Endothelial cell of umbilical vein (primary cell): ENCODE data around the gene KANK4. TPM values are rescaled to one million over a fixed set of nuclear protein-coding genes. Genes with fewer than 3 reads are reported as not detected.

Experiments used
- BruUV-seq: library from RNA; stranded (reverse); fragments of 400-500 nt; replicated peaks from 2 replicates; lab custom pipeline; 2021; lab: Mats Ljungman, UMichigan
- CTCF ChIA-PET: fragments of 300-600, 350-600 bp; sonication (Branson Sonifier 250); formaldehyde crosslinking; loops from one replicate; lab custom pipeline; 2021; ENCODE audit warnings: antibody characterized with exemption, inconsistent platforms; lab: Charles Lee
- POLR2A ChIA-PET: fragments of 300-600, 350-600 bp; sonication (Branson Sonifier 250); formaldehyde crosslinking; loops from one replicate; lab custom pipeline; 2021; ENCODE audit warnings: antibody characterized with exemption, inconsistent platforms; lab: Charles Lee
- DNase-seq: peaks from one replicate; pipeline ENCODE4 v3.0.0-alpha.2; 2011; ENCODE audit warnings: low read depth, low spot score
- FAIRE-seq: peaks from 2 replicates; lab custom pipeline; 2011; peaks lifted over from hg19 to GRCh38; lab: Jason Lieb, UNC
- H2AFZ ChIP-seq: 2 replicates; pipeline ENCODE4 v1.6.0; 2012; ENCODE audit warnings: low read depth, low read length, control low read depth, inconsistent platforms
- H3K27ac ChIP-seq: 2 replicates; pipeline ENCODE4 v1.5.1; 2011; ENCODE audit warnings: low read depth, mild to moderate bottlenecking, control low read depth, low read length, moderate library complexity; ENCODE audit not compliant: insufficient read depth
- H3K27me3 ChIP-seq, 2 experiments: 2 replicates each; pipeline versions ENCODE4 v1.6.0 to v1.6.1; 2011; ENCODE audit warnings: low read length in 2 of 2, mixed read lengths in 1 of 2; ENCODE audit not compliant: control insufficient read depth in 2 of 2, insufficient read depth in 2 of 2
- H3K36me3 ChIP-seq, 2 experiments: 2 replicates in 1 of 2; 3 replicates in 1 of 2; pipeline ENCODE4 v1.5.1; 2011; ENCODE audit warnings: low read length in 2 of 2, mild to moderate bottlenecking in 1 of 2, moderate library complexity in 1 of 2; ENCODE audit not compliant: control insufficient read depth in 2 of 2, insufficient read depth in 2 of 2; ENCODE audit errors: extremely low read depth in 1 of 2
- H3K4me1 ChIP-seq: 3 replicates; pipeline ENCODE4 v1.5.1; 2011; ENCODE audit warnings: mild to moderate bottlenecking, low read length; ENCODE audit not compliant: control insufficient read depth, insufficient read depth; ENCODE audit errors: extremely low read depth
- H3K4me2 ChIP-seq: 2 replicates; pipeline ENCODE4 v1.6.1; 2011; ENCODE audit warnings: low read length, control low read depth, mixed read lengths; ENCODE audit not compliant: insufficient read depth
- H3K4me3 ChIP-seq, 3 experiments: fragments of 200-600 bp in 1 of 3; sonication (generic), shearing (Covaris generic) in 1 of 3; replicated peaks in 1 of 3; 2 replicates each; pipeline ENCODE4 v1.5.1; 2011 to 2016; ENCODE audit warnings: control low read depth in 3 of 3, low read length in 3 of 3, mild to moderate bottlenecking in 2 of 3, inconsistent platforms in 1 of 3, low read depth in 1 of 3, moderate library complexity in 1 of 3; ENCODE audit not compliant: insufficient read depth in 1 of 3
- H3K79me2 ChIP-seq: 2 replicates; pipeline ENCODE4 v1.6.0; 2012; ENCODE audit warnings: low read length, inconsistent platforms; ENCODE audit not compliant: control insufficient read depth, insufficient read depth
- H3K9ac ChIP-seq: replicated peaks from 2 replicates; pipeline ENCODE3; 2011; ENCODE audit warnings: low read length, control low read depth; ENCODE audit not compliant: insufficient read depth; ENCODE audit errors: extremely low read depth
- H3K9me1 ChIP-seq: replicated peaks from 3 replicates; pipeline ENCODE4 v1.6.0; 2011; ENCODE audit warnings: mild to moderate bottlenecking, low read length; ENCODE audit not compliant: control insufficient read depth, insufficient read depth; ENCODE audit errors: extremely low read depth
- H3K9me3 ChIP-seq: replicated peaks from 2 replicates; pipeline ENCODE4 v1.5.1; 2012; ENCODE audit warnings: low read length, inconsistent platforms; ENCODE audit not compliant: control insufficient read depth, insufficient read depth
- H4K20me1 ChIP-seq: replicated peaks from 2 replicates; pipeline ENCODE3; 2011; ENCODE audit warnings: mild to moderate bottlenecking, low read length; ENCODE audit not compliant: control insufficient read depth, insufficient read depth; ENCODE audit errors: extremely low read depth
- CTCF ChIP-seq, 2 donors: IDR thresholded peaks; 1 replicate in 1 of 2; 2 replicates in 1 of 2; pipeline ENCODE4 v1.5.1; 2011; ENCODE audit warnings: low read length in 2 of 2, mild to moderate bottlenecking in 2 of 2, moderate library complexity in 2 of 2, control low read depth in 1 of 2, inconsistent platforms in 1 of 2, low read depth in 1 of 2; ENCODE audit not compliant: insufficient read depth in 1 of 2; ENCODE audit errors: extremely low read depth in 1 of 2
- EZH2 ChIP-seq: IDR thresholded peaks from 2 replicates; pipeline ENCODE4 v1.6.1; 2012; ENCODE audit warnings: borderline replicate concordance, low read depth, mild to moderate bottlenecking, moderate library complexity, low read length, inconsistent platforms; ENCODE audit not compliant: severe bottlenecking
- FOS ChIP-seq: IDR thresholded peaks from 2 replicates; pipeline ENCODE4 v1.6.1; 2011; ENCODE audit warnings: mild to moderate bottlenecking, low read length, moderate library complexity, borderline replicate concordance; ENCODE audit not compliant: insufficient read depth
- GATA2 ChIP-seq: IDR thresholded peaks from 2 replicates; pipeline ENCODE4 v1.7.0; 2011; ENCODE audit warnings: low read depth, mild to moderate bottlenecking, moderate library complexity, mixed read lengths, low read length; ENCODE audit not compliant: insufficient read length, insufficient read depth
- JUN ChIP-seq: IDR thresholded peaks from 2 replicates; pipeline ENCODE4 v1.6.1; 2011; ENCODE audit warnings: borderline replicate concordance, low read depth; ENCODE audit not compliant: insufficient read length, insufficient read depth
- MAX ChIP-seq: IDR thresholded peaks from 2 replicates; pipeline ENCODE4 v1.6.1; 2011; ENCODE audit not compliant: insufficient read depth, insufficient read length
- MYC ChIP-seq: IDR thresholded peaks from one replicate; pipeline ENCODE4 v1.6.1; 2011; ENCODE audit warnings: mild to moderate bottlenecking, low read depth, low read length
- POLR2A ChIP-seq: IDR thresholded peaks from 2 replicates; pipeline ENCODE4 v1.6.1; 2012; ENCODE audit warnings: low read depth, mild to moderate bottlenecking, control low read depth, low read length
- POLR2AphosphoS5 ChIP-seq: IDR thresholded peaks from 2 replicates; pipeline ENCODE4 v1.6.1; 2012; ENCODE audit warnings: low read depth, mild to moderate bottlenecking, control low read depth, low read length, moderate library complexity; ENCODE audit not compliant: insufficient read depth
- dilution Hi-C: fragments of 300-500 bp; cut with MboI; formaldehyde crosslinking; loops from one replicate; pipeline ENCODE4 v1.15.0; 2019; ENCODE audit warnings: low sequenced_read_pairs; ENCODE audit not compliant: extremely low pct_ligation_motif_present
- intact Hi-C: fragments of 100-400 bp; cut with micrococcal nuclease; formaldehyde crosslinking; loops from one replicate; pipeline ENCODE4 v1.10.0; 2022
- polyA plus RNA-seq, 4 experiments: library from polyadenylated mRNA; depleted of rRNA in 3 of 4; stranded (reverse) in 3 of 4; unstranded in 1 of 4; fragments of >200 nt; gene quantifications; 2 replicates each; pipeline versions ENCODE4 v1.2.1 to v1.2.3, GENCODE V29; 2011 to 2012; ENCODE audit warnings: missing spikeins in 1 of 4
- total RNA-seq: library from RNA; stranded (reverse); gene quantifications from 2 replicates; pipeline ENCODE4 v1.2.3, GENCODE V29; 2021

The KANK4 gene
- total and polyA plus RNA-seq, 2 donors (not counting 3 experiments of a cell fraction or from before 2014, with no cell fraction given) = not detected

DNA sequence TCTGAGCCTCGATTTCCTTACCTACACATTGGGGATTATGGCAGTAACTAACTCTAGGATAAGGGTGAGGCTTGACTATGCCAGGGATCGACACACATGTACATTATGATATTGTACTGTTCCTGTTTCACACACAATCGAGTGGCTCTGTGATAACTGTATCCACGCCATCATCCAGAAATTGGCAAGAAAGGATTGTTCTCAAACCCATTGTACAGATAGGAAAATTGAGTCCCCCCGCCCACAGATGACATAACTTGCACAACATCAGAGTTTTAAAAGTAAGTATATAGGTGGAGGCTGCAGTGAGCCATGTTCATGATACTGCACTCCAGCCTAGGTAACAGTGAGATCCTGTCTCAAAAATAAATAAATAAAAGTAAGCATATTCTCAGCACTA lies 3.8 kb downstream of the KANK4 start:
- Histone ChIP-seq H3K36me3 (no peaks in the 10 kb centered on the region), H3K79me2 (no peaks in the 10 kb centered on the region), H3K4me2 (no peak overlapping the region), H3K9ac (no peak overlapping the region), H2AFZ (no peak overlapping the region), H3K9me3 (no peaks in the 10 kb centered on the region), H3K9me1 (no peaks in the 10 kb centered on the region), H3K4me3 (no peak overlapping the region), H3K27ac (no peak overlapping the region), H3K27me3 (peaks cover 14 to 16% of the 10 kb centered on the region in 2 experiments), H4K20me1 (no peaks in the 10 kb centered on the region), H3K4me1 (no peaks in the 10 kb centered on the region)
- intact Hi-C loops (no loop called here), dilution Hi-C loops (no loop called here)
- FAIRE-seq (no peak), DNase-seq (no peak)
- no TSS peak for BruUV-seq
- CTCF ChIA-PET = no interaction called here
- POLR2A ChIA-PET = no interaction called here
- TF ChIP-seq MYC (no peak), MAX (no peak), CTCF (IDR thresholded peaks at IDR 0.05; ENCODE audit: extremely low read depth in 1 of 2, insufficient read depth in 1 of 2, low read depth in 1 of 2, low read length in 2 of 2) (no peak), EZH2 (no peak), POLR2AphosphoS5 (no peak), GATA2 (no peak), POLR2A (no peak), JUN (no peak), FOS (no peak)
